HEK293 (cell line): ENCODE data around the gene CAPN12.
A peak's percentile ranks its signal among the peaks of the same experiment; 100 is the strongest.

Experiments used
- CTCF ChIA-PET: fragments of 350-600 bp; formaldehyde crosslinking; extraction: SDS; loops from one replicate; lab custom pipeline; 2021; ENCODE audit warnings: antibody characterized with exemption; lab: Yijun Ruan, JAX
- POLR2A ChIA-PET: fragments of 300-600 bp; formaldehyde crosslinking; extraction: SDS; loops from one replicate; lab custom pipeline; 2020; ENCODE audit warnings: antibody characterized with exemption, inconsistent platforms; lab: Yijun Ruan, JAX
- H3K27ac ChIP-seq: fragments of 200-500 bp; sonication (Bioruptor generic); 2 replicates; pipeline ENCODE4 v1.5.1; 2014; ENCODE audit warnings: low read depth, low read length, control low read depth, inconsistent platforms; ENCODE audit errors: extremely low read depth
- H3K36me3 ChIP-seq, 2 experiments: fragments of 200-500 bp in 1 of 2; sonication (Bioruptor generic) in 1 of 2; 1 replicate in 1 of 2; 2 replicates in 1 of 2; pipeline ENCODE4 v1.5.1; 2014 to 2017; ENCODE audit warnings: inconsistent platforms in 2 of 2, low read length in 2 of 2; ENCODE audit not compliant: control insufficient read depth in 2 of 2, insufficient read depth in 1 of 2
- H3K4me1 ChIP-seq: fragments of 200-500 bp; sonication (Bioruptor generic); 2 replicates; pipeline ENCODE4 v1.5.1; 2014; ENCODE audit warnings: mild to moderate bottlenecking, low read length, inconsistent platforms; ENCODE audit not compliant: control insufficient read depth, insufficient read depth
- H3K4me3 ChIP-seq: 2 replicates; pipeline ENCODE4 v1.5.1; 2011; ENCODE audit warnings: low read depth, mild to moderate bottlenecking, control low read depth, low read length, moderate library complexity
- H3K9me3 ChIP-seq: fragments of 200-500 bp; sonication (Bioruptor generic); 2 replicates; pipeline ENCODE4 v1.5.1; 2014; ENCODE audit warnings: low read depth, low read length, inconsistent platforms; ENCODE audit not compliant: control insufficient read depth, insufficient read depth
- AEBP2 ChIP-seq: fragments of 450-650 bp; formaldehyde crosslinking; IDR thresholded peaks from 2 replicates; pipeline ENCODE4 v1.5.1; 2016; ENCODE audit warnings: missing biosample characterization, missing genetic modification characterization, borderline replicate concordance
- BCL11A ChIP-seq: fragments of 450-650 bp; formaldehyde crosslinking; IDR thresholded peaks from 2 replicates; pipeline ENCODE4 v1.5.1; 2016; ENCODE audit warnings: low read depth, missing biosample characterization, missing genetic modification characterization
- CTCF ChIP-seq: fragments of 450-650 bp; formaldehyde crosslinking; IDR thresholded peaks from 2 replicates; pipeline ENCODE4 v1.5.1; 2016; ENCODE audit warnings: missing biosample characterization, missing genetic modification characterization
- KLF17 ChIP-seq: fragments of 450-650 bp; formaldehyde crosslinking; IDR thresholded peaks from 2 replicates; pipeline ENCODE4 v1.5.1; 2016; ENCODE audit warnings: missing biosample characterization, missing genetic modification characterization
- SCRT2 ChIP-seq: fragments of 450-650 bp; formaldehyde crosslinking; IDR thresholded peaks from 2 replicates; pipeline ENCODE4 v1.5.1; 2016; ENCODE audit warnings: missing biosample characterization, missing genetic modification characterization
- SP7 ChIP-seq: fragments of 450-650 bp; formaldehyde crosslinking; IDR thresholded peaks from 2 replicates; pipeline ENCODE4 v1.5.1; 2016; ENCODE audit warnings: missing biosample characterization, missing genetic modification characterization
- ZBTB17 ChIP-seq: fragments of 450-650 bp; formaldehyde crosslinking; IDR thresholded peaks from 2 replicates; pipeline ENCODE4 v1.5.1; 2016; ENCODE audit warnings: missing biosample characterization, missing genetic modification characterization
- ZBTB26 ChIP-seq: fragments of 450-650 bp; formaldehyde crosslinking; optimal IDR thresholded peaks from 2 replicates; pipeline ENCODE3; 2016; ENCODE audit warnings: missing biosample characterization, mild to moderate bottlenecking, missing genetic modification characterization
- ZBTB6 ChIP-seq: fragments of 450-650 bp; formaldehyde crosslinking; IDR thresholded peaks from 2 replicates; pipeline ENCODE4 v1.5.1; 2017; ENCODE audit warnings: missing biosample characterization, missing genetic modification characterization
- ZBTB7A ChIP-seq: fragments of 450-650 bp; formaldehyde crosslinking; IDR thresholded peaks from 2 replicates; pipeline ENCODE4 v1.5.1; 2016; ENCODE audit warnings: low read depth, missing biosample characterization, missing genetic modification characterization
- ZNF266 ChIP-seq: fragments of 450-650 bp; formaldehyde crosslinking; IDR thresholded peaks from 2 replicates; pipeline ENCODE4 v1.5.1; 2016; ENCODE audit warnings: missing biosample characterization, missing genetic modification characterization, low read depth
- ZNF280C ChIP-seq: fragments of 450-650 bp; formaldehyde crosslinking; IDR thresholded peaks from 2 replicates; pipeline ENCODE4 v1.5.1; 2016; ENCODE audit warnings: missing biosample characterization, missing genetic modification characterization
- ZNF48 ChIP-seq: fragments of 450-650 bp; formaldehyde crosslinking; IDR thresholded peaks from 2 replicates; pipeline ENCODE4 v1.5.1; 2016; ENCODE audit warnings: missing biosample characterization, missing genetic modification characterization
- ZNF560 ChIP-seq: fragments of 450-650 bp; formaldehyde crosslinking; IDR thresholded peaks from 2 replicates; pipeline ENCODE4 v1.5.1; 2017; ENCODE audit warnings: missing biosample characterization, missing genetic modification characterization, borderline replicate concordance
- ZNF580 ChIP-seq: fragments of 450-650 bp; formaldehyde crosslinking; IDR thresholded peaks from 2 replicates; pipeline ENCODE4 v1.5.1; 2016; ENCODE audit warnings: missing biosample characterization, missing genetic modification characterization
- ZNF664 ChIP-seq: fragments of 450-650 bp; formaldehyde crosslinking; IDR thresholded peaks from 2 replicates; pipeline ENCODE4 v1.5.1; 2016; ENCODE audit warnings: missing biosample characterization, missing genetic modification characterization
- ZNF704 ChIP-seq: fragments of 450-650 bp; formaldehyde crosslinking; IDR thresholded peaks from 2 replicates; pipeline ENCODE4 v1.5.1; 2016; ENCODE audit warnings: missing biosample characterization, missing genetic modification characterization

The CAPN12 gene

GRCh38 chr19:38707512-38708114 is 36.7 kb downstream of the CAPN12 start:
- H3K4me3 ChIP-seq = no peak overlapping the region
- H3K36me3 ChIP-seq = peaks cover 83 to 98% of the 10 kb centered on the region in 2 experiments
- H3K9me3 ChIP-seq = no peaks in the 10 kb centered on the region
- POLR2A ChIA-PET = interaction anchor here (0.6 to 1.3 kb wide), 2 partner anchors 16 to 49 kb away, joined by 3 read pairs; no protein-coding TSS in a partner anchor
- CTCF ChIA-PET = interaction anchor here (0.6 kb wide), 1 partner anchor 58 kb away, joined by 3 read pairs; no protein-coding TSS in a partner anchor
- TF ChIP-seq ZNF664 (tag by site-specific recombination) (peak; percentile 75), AEBP2 (tag by site-specific recombination) (no peak), ZNF266 (tag by site-specific recombination) (no peak), ZBTB7A (no peak), ZBTB17 (tag by site-specific recombination) (no peak), ZNF560 (tag by site-specific recombination) (no peak), SP7 (no peak), CTCF (tag by site-specific recombination) (no peak), SCRT2 (tag by site-specific recombination) (no peak), BCL11A (tag by site-specific recombination) (0 out of 2 replicates have a peak, but pooled peaks have one; percentile 46), ZNF580 (tag by site-specific recombination) (no peak), ZBTB26 (tag by site-specific recombination) (peak; percentile 4), ZNF280C (no peak), KLF17 (no peak), ZBTB6 (tag by site-specific recombination) (no peak), ZNF48 (tag by site-specific recombination) (no peak), ZNF704 (tag by site-specific recombination) (no peak)
- H3K4me1 ChIP-seq = no peaks in the 10 kb centered on the region
- peak overlapping the region; percentile 17; the same call in 1 of the 2 replicates for H3K27ac ChIP-seq
